NCI-H2107 treated with DMSO at 0.1 percent for 48 hours (cell line): Measurements from ENCODE around the gene ABHD6.
A peak's percentile ranks its signal among the peaks of the same experiment; 100 is the strongest.
"Not testable (repeated sequence)": the region's sequence is repeated elsewhere in the genome, so short reads cannot be mapped to it uniquely, and the experiment has no call there.

ENCODE experiments used
- DNase-seq: peaks from one replicate; lab custom pipeline; 2025; ENCODE audit not compliant: unreplicated experiment; lab: John Stamatoyannopoulos, UW

The ABHD6 gene

GRCh38 chr3:58321791-58322190 lies 84.2 kb downstream of the ABHD6 start:
- DNase-seq, result no peak

GRCh38 chr3:58322793-58323192 lies 85.2 kb downstream of the ABHD6 start:
- no peak for DNase-seq

GRCh38 chr3:58323529-58324390 lies 86.2 kb downstream of the ABHD6 start:
- DNase-seq, result no peak

GRCh38 chr3:58324391-58325390 lies 87.1 kb downstream of the ABHD6 start:
- DNase-seq, result no peak

- no peak for DNase-seq
These were observed 88.0 kb downstream of the ABHD6 start for GRCh38 chr3:58325525-58325992.

- no peak for DNase-seq
These were observed 88.8 kb downstream of the ABHD6 start for GRCh38 chr3:58326267-58326900.

GRCh38 chr3:58329150-58329921 lies 91.7 kb downstream of the ABHD6 start:
- no peak for DNase-seq

- DNase-seq, result no peak
These were observed 92.4 kb downstream of the ABHD6 start for GRCh38 chr3:58329922-58330413.

GRCh38 chr3:58331593-58332152 lies 94.1 kb downstream of the ABHD6 start:
- DNase-seq, result no peak

GRCh38 chr3:58332575-58333188 lies 95.1 kb downstream of the ABHD6 start, which contains the start of gene PXK:
Gene PXK, plus strand, starts transcription at chr3:58332892. Its CDS starts 97 bp downstream, at chr3:58332989.
- no peak for DNase-seq

- DNase-seq, result peak; percentile 37
These were observed 95.8 kb downstream of the ABHD6 start for GRCh38 chr3:58333206-58334012.

GRCh38 chr3:58334013-58334321 lies 96.4 kb downstream of the ABHD6 start:
- DNase-seq, result no peak

- DNase-seq, result no peak
These were observed 96.9 kb downstream of the ABHD6 start for GRCh38 chr3:58334506-58334884.

- DNase-seq, result no peak
These were observed 98.0 kb downstream of the ABHD6 start for GRCh38 chr3:58335652-58335947.

GRCh38 chr3:58336135-58336882 lies 98.7 kb downstream of the ABHD6 start:
- DNase-seq, result no peak

GRCh38 chr3:58337190-58337589 lies 99.6 kb downstream of the ABHD6 start:
- no peak for DNase-seq

- DNase-seq, result not testable (repeated sequence)
These were observed 101.6 kb downstream of the ABHD6 start for GRCh38 chr3:58339146-58339545.

GRCh38 chr3:58340594-58341244 lies 103.1 kb downstream of the ABHD6 start:
- DNase-seq, result no peak
